SK-N-SH (cell line): Measurements from ENCODE around the gene MOB1B. TPM values are rescaled to one million over a fixed set of nuclear protein-coding genes. Genes with fewer than 3 reads are reported as not detected.

ENCODE experiments used
- CTCF ChIA-PET: fragments of 300-600, 350-600 bp; formaldehyde crosslinking; extraction: SDS; loops from one replicate; lab custom pipeline; 2021; lab: Yijun Ruan, JAX
- POLR2A ChIA-PET: fragments of 350-600 bp; sonication (Branson Sonifier 250); formaldehyde crosslinking; extraction: SDS; loops from one replicate; lab custom pipeline; 2020; ENCODE audit warnings: antibody characterized with exemption, inconsistent platforms; lab: Yijun Ruan, JAX
- DNase-seq: peaks from one replicate; pipeline ENCODE4 v3.0.0; 2012
- H2AFZ ChIP-seq: fragments of 200-600 bp; sonication (generic); 2 replicates; pipeline ENCODE4 v1.8.1; 2016; ENCODE audit warnings: antibody characterized with exemption, mild to moderate bottlenecking, low read depth
- H3F3A ChIP-seq: fragments of 200-600 bp; sonication (generic); replicated peaks from 2 replicates; pipeline ENCODE3; 2016; ENCODE audit warnings: antibody characterized with exemption, mild to moderate bottlenecking; ENCODE audit not compliant: insufficient read depth
- H3K27ac ChIP-seq, 2 experiments: fragments of 200-500 bp in 1 of 2; fragments of 200-600 bp in 1 of 2; sonication (Bioruptor generic) in 1 of 2; sonication (generic), shearing (Covaris generic) in 1 of 2; 2 replicates each; pipeline versions ENCODE4 v1.5.1 to v1.6.1; 2014 to 2016; ENCODE audit warnings: low read depth in 2 of 2, inconsistent platforms in 1 of 2, low read length in 1 of 2, mild to moderate bottlenecking in 1 of 2, mixed read lengths in 1 of 2
- H3K27me3 ChIP-seq: fragments of 200-600 bp; sonication (generic), shearing (Covaris generic); 2 replicates; pipeline ENCODE4 v1.6.1; 2016; ENCODE audit warnings: mixed run types; ENCODE audit not compliant: insufficient read depth
- H3K36me3 ChIP-seq, 2 experiments: fragments of 200-500 bp in 1 of 2; fragments of 200-600 bp in 1 of 2; sonication (Bioruptor generic) in 1 of 2; sonication (generic) in 1 of 2; replicated peaks in 1 of 2; 2 replicates each; pipeline versions ENCODE3 to v1.5.1; 2014 to 2016; ENCODE audit warnings: low read length in 1 of 2, mild to moderate bottlenecking in 1 of 2; ENCODE audit not compliant: insufficient read depth in 2 of 2, control insufficient read depth in 1 of 2
- H3K4me1 ChIP-seq, 2 experiments: fragments of 200-500 bp in 1 of 2; fragments of 200-600 bp in 1 of 2; sonication (Bioruptor generic) in 1 of 2; sonication (generic), shearing (Covaris generic) in 1 of 2; 2 replicates each; pipeline versions ENCODE4 v1.5.1 to v1.6.1; 2014 to 2016; ENCODE audit warnings: low read depth in 1 of 2, low read length in 1 of 2, mixed run types in 1 of 2; ENCODE audit not compliant: insufficient read depth in 2 of 2, control insufficient read depth in 1 of 2
- H3K4me2 ChIP-seq: fragments of 200-600 bp; sonication (generic), shearing (Covaris generic); 2 replicates; pipeline ENCODE4 v1.6.1; 2017; ENCODE audit warnings: mixed run types
- H3K4me3 ChIP-seq, 2 experiments: fragments of 200-500 bp in 1 of 2; fragments of 200-600 bp in 1 of 2; sonication (Bioruptor generic) in 1 of 2; sonication (generic), shearing (Covaris generic) in 1 of 2; 2 replicates each; pipeline versions ENCODE4 v1.5.1 to v1.8.1; 2014 to 2016; ENCODE audit warnings: low read depth in 2 of 2, inconsistent platforms in 1 of 2, low read length in 1 of 2, mild to moderate bottlenecking in 1 of 2, mixed read lengths in 1 of 2, moderate library complexity in 1 of 2
- H3K79me2 ChIP-seq: fragments of 200-600 bp; sonication (generic); 2 replicates; pipeline ENCODE4 v1.8.1; 2017; ENCODE audit warnings: mild to moderate bottlenecking; ENCODE audit not compliant: insufficient read depth
- H3K9ac ChIP-seq: fragments of 200-600 bp; sonication (generic); 2 replicates; pipeline ENCODE4 v1.6.1; 2017; ENCODE audit warnings: mixed run types
- H3K9me2 ChIP-seq: fragments of 200-600 bp; sonication (generic); 2 replicates; pipeline ENCODE4 v1.6.1; 2017; ENCODE audit warnings: mixed run types
- H3K9me3 ChIP-seq: fragments of 200-600 bp; sonication (generic); 2 replicates; pipeline ENCODE4 v1.6.1; 2017; ENCODE audit warnings: mixed run types, mild to moderate bottlenecking, moderate library complexity
- H4K20me1 ChIP-seq: fragments of 200-600 bp; sonication (generic); 2 replicates; pipeline ENCODE4 v1.6.1; 2017; ENCODE audit warnings: mild to moderate bottlenecking, mixed run types; ENCODE audit not compliant: insufficient read depth
- CTCF ChIP-seq: fragments of 200-600 bp; sonication (generic); IDR thresholded peaks from 2 replicates; pipeline ENCODE4 v1.6.1; 2017; ENCODE audit warnings: antibody characterized with exemption, mild to moderate bottlenecking, moderate library complexity
- ELF1 ChIP-seq: IDR thresholded peaks from 2 replicates; pipeline ENCODE4 v1.4.0; 2012
- EP300 ChIP-seq, 2 experiments: IDR thresholded peaks; 2 replicates each; pipeline versions ENCODE4 v1.4.0 to v1.6.1; 2012; ENCODE audit warnings: borderline replicate concordance in 1 of 2, low read depth in 1 of 2, low read length in 1 of 2
- FOSL2 ChIP-seq: IDR thresholded peaks from 2 replicates; pipeline ENCODE4 v1.4.0; 2012; ENCODE audit warnings: low read depth, mild to moderate bottlenecking, moderate library complexity, borderline replicate concordance
- FOXM1 ChIP-seq: IDR thresholded peaks from 2 replicates; pipeline ENCODE4 v1.4.0; 2012; ENCODE audit warnings: low read depth, mild to moderate bottlenecking
- GABPA ChIP-seq: IDR thresholded peaks from 2 replicates; pipeline ENCODE4 v1.4.0; 2012; ENCODE audit warnings: low read depth, mild to moderate bottlenecking
- GATA2 ChIP-seq: sonication (generic); formaldehyde crosslinking; IDR thresholded peaks from 2 replicates; pipeline ENCODE4 v1.5.0; 2020; ENCODE audit warnings: mild to moderate bottlenecking, missing genetic modification reagents
- IRF3 ChIP-seq: fragments of 150-350 bp; IDR thresholded peaks from 2 replicates; pipeline ENCODE4 v1.6.1; 2016; ENCODE audit warnings: mild to moderate bottlenecking, low read depth, low read length
- JUND ChIP-seq: IDR thresholded peaks from 2 replicates; pipeline ENCODE4 v1.4.0; 2012
- MXI1 ChIP-seq: IDR thresholded peaks from 2 replicates; pipeline ENCODE4 v1.6.1; 2012; ENCODE audit warnings: mild to moderate bottlenecking, low read depth, low read length, improper control_type of control experiment
- NFIC ChIP-seq: IDR thresholded peaks from 2 replicates; pipeline ENCODE4 v1.4.0; 2012; ENCODE audit warnings: borderline replicate concordance
- NRF1 ChIP-seq: IDR thresholded peaks from 2 replicates; pipeline ENCODE4 v1.6.1; 2012; ENCODE audit warnings: low read depth, mild to moderate bottlenecking, low read length
- POLR2AphosphoS5 ChIP-seq: IDR thresholded peaks from 2 replicates; pipeline ENCODE4 v1.6.1; 2012; ENCODE audit warnings: low read depth, low read length
- REST ChIP-seq: IDR thresholded peaks from 2 replicates; pipeline ENCODE4 v1.6.1; 2012; ENCODE audit warnings: mild to moderate bottlenecking, low read depth, low read length, moderate library complexity
- TAF1 ChIP-seq: IDR thresholded peaks from 2 replicates; pipeline ENCODE4 v1.6.1; 2012; ENCODE audit warnings: low read depth, mild to moderate bottlenecking, low read length, moderate library complexity, borderline replicate concordance
- TEAD4 ChIP-seq: IDR thresholded peaks from 2 replicates; pipeline ENCODE4 v1.4.0; 2012; ENCODE audit warnings: mild to moderate bottlenecking, borderline replicate concordance; ENCODE audit not compliant: insufficient read depth
- USF1 ChIP-seq: IDR thresholded peaks from 2 replicates; pipeline ENCODE4 v1.4.0; 2012; ENCODE audit warnings: low read depth, borderline replicate concordance
- ZBTB33 ChIP-seq: IDR thresholded peaks from 2 replicates; pipeline ENCODE4 v1.4.0; 2012; ENCODE audit warnings: low read depth, borderline replicate concordance
- WGBS: methylation state at CpG from one replicate; pipeline ENCODE4 v1.1.6; 2017; ENCODE audit warnings: low lambda C conversion rate; 5-methylcytosine and 5-hydroxymethylcytosine counted together
- polyA plus RNA-seq, 3 experiments: library from polyadenylated mRNA; depleted of rRNA; stranded (reverse); fragments of >200 nt; gene quantifications; 2 replicates each; pipeline ENCODE4 v1.2.3, GENCODE V29; 2012

MOB1B gene
- polyA plus RNA-seq, 1 of the 3 experiments (the other 2 are of a cell fraction), result 2.9 TPM

- TF ChIP-seq CTCF, result no peak
Observed at GRCh38 chr4:71027611-71028010, 125.4 kb downstream of the MOB1B start (continued).

GRCh38 chr4:71029504-71029903, 127.3 kb downstream of the MOB1B start:
- CTCF ChIA-PET, result no interaction called here

More at GRCh38 chr4:71029504-71029903, 127.3 kb downstream of the MOB1B start:
- Histone ChIP-seq H3K4me2 (no peak overlapping the region), H3F3A (peaks cover 36% of the 10 kb centered on the region), H3K27ac (peak overlapping the region in 1 of 2 experiments; percentile 7; a peak in 1 of 4 replicates), H3K9ac (no peak overlapping the region), H3K4me3 (no peak overlapping the region), H3K4me1 (peaks cover 0 to 24% of the 10 kb centered on the region in 2 experiments; a peak in 2 of 4 replicates), H3K36me3 (peaks cover 28 to 40% of the 10 kb centered on the region in 2 experiments), H3K9me3 (no peaks in the 10 kb centered on the region), H3K79me2 (no peaks in the 10 kb centered on the region; the same call in 1 of the 2 replicates), H3K27me3 (no peaks in the 10 kb centered on the region), H4K20me1 (no peaks in the 10 kb centered on the region), H3K9me2 (no peaks in the 10 kb centered on the region; the same call in 1 of the 2 replicates)
- WGBS, result 69% methylated on average over 1 of the region's 1 CpG
- POLR2A ChIA-PET, result no interaction called here
- DNase-seq, result no peak
- TF ChIP-seq EP300 (IDR thresholded peaks at IDR 0.05; ENCODE audit: borderline replicate concordance in 1 of 2, low read depth in 1 of 2, low read length in 1 of 2) (no peak), ELF1 (no peak), TAF1 (no peak), REST (no peak), POLR2AphosphoS5 (no peak), FOXM1 (no peak), MXI1 (no peak), FOSL2 (no peak), USF1 (no peak), GABPA (no peak), TEAD4 (no peak), NFIC (no peak), JUND (no peak), NRF1 (no peak), IRF3 (no peak), ZBTB33 (no peak), GATA2 (CRISPR knock-in tag) (no peak)
- TF ChIP-seq, all 33 proteins: peak for 0
- no peak overlapping the region for H2AFZ ChIP-seq
